ENCODE results near the gene MACO1. TPM values are rescaled to one million over a fixed set of nuclear protein-coding genes. Genes with fewer than 3 reads are reported as not detected.
"Not testable (repeated sequence)": the region's sequence is repeated elsewhere in the genome, so short reads cannot be mapped to it uniquely, and the experiment has no call there.

MACO1 gene
- total and polyA plus RNA-seq, 2 of the 8 experiments (the other 6 are each of a cell fraction or from before 2014, with no cell fraction given) = 3.5 to 15.1 TPM

GRCh38 chr1:25383090-25383489 is 47.6 kb upstream of the MACO1 start:
- H2BK20ac ChIP-seq (ENCODE audit: low read length); H2BK15ac ChIP-seq (ENCODE audit: low read length); H2AFZ ChIP-seq (ENCODE audit: low read length); H3K4me3 ChIP-seq (ENCODE audit: extremely low read depth in 1 of 4, insufficient read depth in 2 of 4, low read depth in 3 of 4, low read length in 4 of 4); H3K27me3 ChIP-seq (replicated peaks in 1 of 4; ENCODE audit: control insufficient read depth in 3 of 4, extremely low read depth in 1 of 4, insufficient read depth in 3 of 4, low read length in 3 of 4); H2BK120ac ChIP-seq (replicated peaks; ENCODE audit: low read depth, low read length); H3K4me2 ChIP-seq (ENCODE audit: insufficient read depth in 1 of 2, low read depth in 2 of 2, low read length in 2 of 2); H4K20me1 ChIP-seq (replicated peaks in 1 of 2; ENCODE audit: control insufficient read depth in 1 of 2, insufficient read depth in 2 of 2, low read length in 2 of 2); POLR2A ChIA-PET (ENCODE audit: partially characterized antibody); H2AK5ac ChIP-seq (ENCODE audit: low read depth, low read length); H4K5ac ChIP-seq (ENCODE audit: insufficient read length, low read depth, low read length); H3K14ac ChIP-seq (ENCODE audit: insufficient read length); H3K9ac ChIP-seq (replicated peaks in 1 of 4; ENCODE audit: extremely low read depth in 1 of 4, low read depth in 3 of 4, low read length in 3 of 4); H3K4me1 ChIP-seq (replicated peaks in 1 of 4; ENCODE audit: control insufficient read depth in 3 of 4, insufficient read depth in 4 of 4, low read length in 3 of 4); H3K4ac ChIP-seq (replicated peaks; ENCODE audit: insufficient read length, low read depth, low read length); H3K79me1 ChIP-seq (ENCODE audit: low read depth, low read length); H3K36me3 ChIP-seq (ENCODE audit: control insufficient read depth in 2 of 4, insufficient read depth in 4 of 4, low read length in 3 of 4); H3K56ac ChIP-seq (replicated peaks; ENCODE audit: insufficient read length, low read depth, low read length); FAIRE-seq; H3K23me2 ChIP-seq (ENCODE audit: low read depth, low read length); CTCF ChIA-PET (ENCODE audit: partially characterized antibody); H3K23ac ChIP-seq (ENCODE audit: insufficient read length); H3K9me3 ChIP-seq (ENCODE audit: insufficient read depth in 2 of 2, low read depth in 1 of 2, low read length in 1 of 2); H4K8ac ChIP-seq (ENCODE audit: extremely low read depth, insufficient read depth, low read length); H4K91ac ChIP-seq (replicated peaks; ENCODE audit: insufficient read length, low read length); H2BK12ac ChIP-seq (ENCODE audit: low read depth, low read length); H3K79me2 ChIP-seq (ENCODE audit: control insufficient read depth in 1 of 2, insufficient read depth in 2 of 2, low read length in 2 of 2); H2BK5ac ChIP-seq (ENCODE audit: low read depth, low read length); H3K18ac ChIP-seq (ENCODE audit: extremely low read depth, low read length); H3K27ac ChIP-seq (ENCODE audit: low read depth, low read length): not testable (repeated sequence)
- 83% methylated on average over 1 of the region's 1 CpG; no CpG with 5 or more reads in 1 of the 2 experiments for WGBS, 2 experiments (ENCODE audit: extremely low coverage in 1 of 2, insufficient coverage in 1 of 2, insufficient read length in 1 of 2, insufficient replicate concordance in 2 of 2, low coverage in 1 of 2, low lambda C conversion rate in 2 of 2, missing lambda C conversion rate in 1 of 2)
- peak in 1 of 2 experiments; percentile 3 for DNase-seq (ENCODE audit: low read depth in 1 of 2, low spot score in 2 of 2)

- H2AFZ ChIP-seq (ENCODE audit: low read length); H4K20me1 ChIP-seq (replicated peaks in 1 of 2; ENCODE audit: control insufficient read depth in 1 of 2, insufficient read depth in 2 of 2, low read length in 2 of 2); H3K27ac ChIP-seq (ENCODE audit: low read depth, low read length): not testable (repeated sequence)
These were observed 46.8 kb upstream of the MACO1 start for GRCh38 chr1:25383875-25384274.

More at GRCh38 chr1:25383875-25384274, 46.8 kb upstream of the MACO1 start:
- H3K14ac ChIP-seq (ENCODE audit: insufficient read length); H2AK5ac ChIP-seq (ENCODE audit: low read depth, low read length); H3K27me3 ChIP-seq (replicated peaks in 1 of 4; ENCODE audit: control insufficient read depth in 3 of 4, extremely low read depth in 1 of 4, insufficient read depth in 3 of 4, low read length in 3 of 4); POLR2A ChIA-PET (ENCODE audit: partially characterized antibody); H3K18ac ChIP-seq (ENCODE audit: extremely low read depth, low read length); H3K4me1 ChIP-seq (replicated peaks in 1 of 4; ENCODE audit: control insufficient read depth in 3 of 4, insufficient read depth in 4 of 4, low read length in 3 of 4); H3K4me3 ChIP-seq (ENCODE audit: extremely low read depth in 1 of 4, insufficient read depth in 2 of 4, low read depth in 3 of 4, low read length in 4 of 4); H3K36me3 ChIP-seq (ENCODE audit: control insufficient read depth in 2 of 4, insufficient read depth in 4 of 4, low read length in 3 of 4); H2BK12ac ChIP-seq (ENCODE audit: low read depth, low read length); H3K56ac ChIP-seq (replicated peaks; ENCODE audit: insufficient read length, low read depth, low read length); CTCF ChIA-PET (ENCODE audit: partially characterized antibody); FAIRE-seq; H3K79me2 ChIP-seq (ENCODE audit: control insufficient read depth in 1 of 2, insufficient read depth in 2 of 2, low read length in 2 of 2); H4K5ac ChIP-seq (ENCODE audit: insufficient read length, low read depth, low read length); H2BK20ac ChIP-seq (ENCODE audit: low read length); H3K23me2 ChIP-seq (ENCODE audit: low read depth, low read length); H3K23ac ChIP-seq (ENCODE audit: insufficient read length); H4K91ac ChIP-seq (replicated peaks; ENCODE audit: insufficient read length, low read length); H4K8ac ChIP-seq (ENCODE audit: extremely low read depth, insufficient read depth, low read length); H3K4ac ChIP-seq (replicated peaks; ENCODE audit: insufficient read length, low read depth, low read length); H2BK15ac ChIP-seq (ENCODE audit: low read length); H2BK120ac ChIP-seq (replicated peaks; ENCODE audit: low read depth, low read length); H3K9me3 ChIP-seq (ENCODE audit: insufficient read depth in 2 of 2, low read depth in 1 of 2, low read length in 1 of 2); H3K4me2 ChIP-seq (ENCODE audit: insufficient read depth in 1 of 2, low read depth in 2 of 2, low read length in 2 of 2); H3K9ac ChIP-seq (replicated peaks in 1 of 4; ENCODE audit: extremely low read depth in 1 of 4, low read depth in 3 of 4, low read length in 3 of 4); H2BK5ac ChIP-seq (ENCODE audit: low read depth, low read length); DNase-seq (ENCODE audit: low read depth in 1 of 2, low spot score in 2 of 2); H3K79me1 ChIP-seq (ENCODE audit: low read depth, low read length): not testable (repeated sequence)
- no CpG with 5 or more reads among the region's 1 CpG for WGBS, 2 experiments (ENCODE audit: extremely low coverage in 1 of 2, insufficient coverage in 1 of 2, insufficient read length in 1 of 2, insufficient replicate concordance in 2 of 2, low coverage in 1 of 2, low lambda C conversion rate in 2 of 2, missing lambda C conversion rate in 1 of 2)
